H1 (cell line): ENCODE data around the gene ITGB7.

Experiments used
- CHD1 ChIP-seq: IDR thresholded peaks from 2 replicates; pipeline ENCODE4 v1.6.1; 2012; ENCODE audit warnings: low read depth, low read length, improper control_type of control experiment
- CREB1 ChIP-seq: IDR thresholded peaks from 2 replicates; pipeline ENCODE4 v1.6.1; 2012; ENCODE audit warnings: inconsistent platforms
- HDAC6 ChIP-seq: IDR thresholded peaks from one replicate; pipeline ENCODE4 v1.7.1; 2012; ENCODE audit warnings: low read depth, mild to moderate bottlenecking, inconsistent platforms, low read length, moderate library complexity
- POLR2AphosphoS5 ChIP-seq: IDR thresholded peaks from 2 replicates; pipeline ENCODE4 v1.6.1; 2011; ENCODE audit warnings: low read depth, low read length
- SP1 ChIP-seq: IDR thresholded peaks from 2 replicates; pipeline ENCODE4 v1.6.1; 2011; ENCODE audit warnings: low read depth, low read length
- SRF ChIP-seq: IDR thresholded peaks from 2 replicates; pipeline ENCODE4 v1.6.1; 2011; ENCODE audit warnings: mild to moderate bottlenecking, low read depth, low read length, moderate library complexity
- TF ChIP-seq, protein P1 (sequence below), 3 experiments: IDR thresholded peaks; 1 replicate in 2 of 3; 2 replicates in 1 of 3; pipeline versions ENCODE4 v1.5.1 to v1.6.1; 2011; ENCODE audit warnings: low read length in 3 of 3, mild to moderate bottlenecking in 3 of 3, inconsistent platforms in 2 of 3, low read depth in 1 of 3, moderate library complexity in 1 of 3; ENCODE audit not compliant: insufficient read depth in 1 of 3; ENCODE audit errors: control extremely low read depth in 1 of 3
- TF ChIP-seq, protein P2 (sequence below): IDR thresholded peaks from 2 replicates; pipeline ENCODE4 v1.6.1; 2012; ENCODE audit warnings: inconsistent platforms

DNA sequence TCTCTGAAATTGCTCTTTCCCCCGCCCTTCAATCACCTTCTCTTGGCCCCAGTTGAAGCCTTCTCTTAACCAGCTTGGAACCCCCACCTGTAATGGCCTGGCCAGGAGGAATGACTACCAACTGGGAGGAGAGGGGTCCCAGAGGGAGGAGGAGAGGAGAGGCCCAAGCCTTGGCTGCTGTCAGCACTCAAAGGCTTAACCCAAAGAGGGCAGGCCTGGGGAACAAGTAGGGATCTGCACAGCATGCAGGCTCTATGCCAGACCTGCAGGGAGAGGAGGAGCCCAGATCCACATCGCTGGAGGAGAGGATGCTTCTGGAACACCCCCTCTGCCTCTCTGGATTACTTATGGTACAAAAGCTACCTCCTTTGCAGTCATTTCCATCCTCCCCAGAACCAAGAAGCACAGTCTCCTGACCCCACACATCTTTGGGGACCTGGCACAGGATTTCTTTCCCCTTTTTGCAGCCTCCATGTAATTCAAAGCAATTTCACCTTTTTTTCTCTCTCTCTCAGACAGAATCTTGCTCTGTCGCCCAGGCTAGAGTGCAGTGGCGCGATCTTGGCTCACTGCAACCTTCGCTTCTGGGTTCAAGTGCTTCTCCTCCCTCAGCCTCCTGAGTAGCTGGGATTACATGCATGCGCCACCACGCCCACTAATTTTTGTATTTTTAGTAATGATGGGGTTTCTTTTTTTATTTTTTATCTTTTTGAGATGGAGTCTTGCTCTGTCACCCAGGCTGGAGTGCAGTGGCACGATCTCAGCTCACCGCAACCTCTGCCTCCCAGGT is 18.8 kb upstream of the ITGB7 start:
- TF ChIP-seq CHD1 (no peak), CREB1 (no peak), HDAC6 (no peak), POLR2AphosphoS5 (no peak), SP1 (no peak), SRF (no peak)
- TF ChIP-seq, protein P1, sequence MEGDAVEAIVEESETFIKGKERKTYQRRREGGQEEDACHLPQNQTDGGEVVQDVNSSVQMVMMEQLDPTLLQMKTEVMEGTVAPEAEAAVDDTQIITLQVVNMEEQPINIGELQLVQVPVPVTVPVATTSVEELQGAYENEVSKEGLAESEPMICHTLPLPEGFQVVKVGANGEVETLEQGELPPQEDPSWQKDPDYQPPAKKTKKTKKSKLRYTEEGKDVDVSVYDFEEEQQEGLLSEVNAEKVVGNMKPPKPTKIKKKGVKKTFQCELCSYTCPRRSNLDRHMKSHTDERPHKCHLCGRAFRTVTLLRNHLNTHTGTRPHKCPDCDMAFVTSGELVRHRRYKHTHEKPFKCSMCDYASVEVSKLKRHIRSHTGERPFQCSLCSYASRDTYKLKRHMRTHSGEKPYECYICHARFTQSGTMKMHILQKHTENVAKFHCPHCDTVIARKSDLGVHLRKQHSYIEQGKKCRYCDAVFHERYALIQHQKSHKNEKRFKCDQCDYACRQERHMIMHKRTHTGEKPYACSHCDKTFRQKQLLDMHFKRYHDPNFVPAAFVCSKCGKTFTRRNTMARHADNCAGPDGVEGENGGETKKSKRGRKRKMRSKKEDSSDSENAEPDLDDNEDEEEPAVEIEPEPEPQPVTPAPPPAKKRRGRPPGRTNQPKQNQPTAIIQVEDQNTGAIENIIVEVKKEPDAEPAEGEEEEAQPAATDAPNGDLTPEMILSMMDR (IDR thresholded peaks at IDR 0.05; ENCODE audit: control extremely low read depth in 1 of 3, insufficient read depth in 1 of 3, low read depth in 1 of 3, low read length in 3 of 3), result no peak
- TF ChIP-seq, protein P2, sequence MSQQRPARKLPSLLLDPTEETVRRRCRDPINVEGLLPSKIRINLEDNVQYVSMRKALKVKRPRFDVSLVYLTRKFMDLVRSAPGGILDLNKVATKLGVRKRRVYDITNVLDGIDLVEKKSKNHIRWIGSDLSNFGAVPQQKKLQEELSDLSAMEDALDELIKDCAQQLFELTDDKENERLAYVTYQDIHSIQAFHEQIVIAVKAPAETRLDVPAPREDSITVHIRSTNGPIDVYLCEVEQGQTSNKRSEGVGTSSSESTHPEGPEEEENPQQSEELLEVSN, result no peak
